ENCODE results near the gene SLC22A4. TPM values are rescaled to one million over a fixed set of nuclear protein-coding genes. Genes with fewer than 3 reads are reported as not detected.
A peak's percentile ranks its signal among the peaks of the same experiment; 100 is the strongest.

Gene SLC22A4
- total RNA-seq, 2 donors from 2014 or later: 0.68 TPM; not detected in 1

GRCh38 chr5:132385326-132386105, 91.3 kb downstream of the SLC22A4 start:
- no peak overlapping the region for H3K27ac ChIP-seq (ENCODE audit: low read depth, low read length)
- no peaks in the 10 kb centered on the region for H3K27me3 ChIP-seq (ENCODE audit: control insufficient read depth, insufficient read depth, low read length, poor library complexity, severe bottlenecking)
- H3K36me3 Mint-ChIP-seq (ENCODE audit: low read depth): no peaks in the 10 kb centered on the region
- peaks cover 7% of the 10 kb centered on the region for H3K4me1 ChIP-seq (ENCODE audit: control insufficient read depth, insufficient read depth, low read length)
- no peak overlapping the region for H3K9ac ChIP-seq (ENCODE audit: extremely low read depth, low read length, poor library complexity, severe bottlenecking)
- no peaks in the 10 kb centered on the region for H3K36me3 ChIP-seq (ENCODE audit: control insufficient read depth, insufficient read depth, low read length)
- DNase-seq: peak; percentile 76
- no peaks in the 10 kb centered on the region for H3K9me3 Mint-ChIP-seq
- no peak overlapping the region for H3K4me3 Mint-ChIP-seq
- H3K4me3 ChIP-seq (ENCODE audit: low read length): no peak overlapping the region
- 83 to 100% methylated on average over 3 to 9 of the region's 9 CpGs for WGBS, 2 experiments (ENCODE audit: insufficient coverage in 1 of 2, insufficient read length in 1 of 2)
- no peaks in the 10 kb centered on the region for H3K9me3 ChIP-seq (ENCODE audit: control insufficient read depth, low read length)
- H3K27me3 Mint-ChIP-seq (ENCODE audit: insufficient read depth): no peaks in the 10 kb centered on the region
- TF ChIP-seq CTCF (conservative IDR thresholded peaks at IDR 0.05): peak; percentile 78
- peaks cover 13% of the 10 kb centered on the region for H3K4me1 Mint-ChIP-seq
- no peak overlapping the region for H3K27ac Mint-ChIP-seq

- WGBS, 2 experiments (ENCODE audit: insufficient coverage in 1 of 2, insufficient read length in 1 of 2): 45 to 58% methylated on average over 3 to 10 of the region's 10 CpGs
- peak; percentile 91 for DNase-seq
- H3K4me3 Mint-ChIP-seq: no peak overlapping the region
- H3K4me1 Mint-ChIP-seq: peaks cover 20% of the 10 kb centered on the region
- H3K36me3 ChIP-seq (ENCODE audit: control insufficient read depth, insufficient read depth, low read length): no peaks in the 10 kb centered on the region
- H3K4me1 ChIP-seq (ENCODE audit: control insufficient read depth, insufficient read depth, low read length): peaks cover 18% of the 10 kb centered on the region
- peak; percentile 89 for TF ChIP-seq CTCF (conservative IDR thresholded peaks at IDR 0.05)
- H3K27me3 Mint-ChIP-seq (ENCODE audit: insufficient read depth): no peaks in the 10 kb centered on the region
- H3K27me3 ChIP-seq (ENCODE audit: control insufficient read depth, insufficient read depth, low read length, poor library complexity, severe bottlenecking): no peaks in the 10 kb centered on the region
- no peak overlapping the region for H3K27ac Mint-ChIP-seq
- H3K4me3 ChIP-seq (ENCODE audit: low read length): no peak overlapping the region
- no peaks in the 10 kb centered on the region for H3K9me3 Mint-ChIP-seq
- H3K36me3 Mint-ChIP-seq (ENCODE audit: low read depth): no peaks in the 10 kb centered on the region
- no peaks in the 10 kb centered on the region for H3K9me3 ChIP-seq (ENCODE audit: control insufficient read depth, low read length)
- no peak overlapping the region for H3K27ac ChIP-seq (ENCODE audit: low read depth, low read length)
- H3K9ac ChIP-seq (ENCODE audit: extremely low read depth, low read length, poor library complexity, severe bottlenecking): no peak overlapping the region
Measured at GRCh38 chr5:132386644-132387286, 92.6 kb downstream of the SLC22A4 start.

- Mint-ChIP-seq H3K4me3 (no peak overlapping the region), H3K27me3 (ENCODE audit: insufficient read depth) (no peaks in the 10 kb centered on the region), H3K36me3 (ENCODE audit: low read depth) (no peaks in the 10 kb centered on the region), H3K9me3 (no peaks in the 10 kb centered on the region), H3K27ac (no peak overlapping the region), H3K4me1 (peaks cover 20% of the 10 kb centered on the region)
- WGBS, 2 experiments (ENCODE audit: insufficient coverage in 1 of 2, insufficient read length in 1 of 2): 72 to 82% methylated on average over 2 to 4 of the region's 4 CpGs
- Histone ChIP-seq H3K36me3 (ENCODE audit: control insufficient read depth, insufficient read depth, low read length) (no peaks in the 10 kb centered on the region), H3K9ac (ENCODE audit: extremely low read depth, low read length, poor library complexity, severe bottlenecking) (no peak overlapping the region), H3K9me3 (ENCODE audit: control insufficient read depth, low read length) (no peaks in the 10 kb centered on the region), H3K4me1 (ENCODE audit: control insufficient read depth, insufficient read depth, low read length) (peaks cover 18% of the 10 kb centered on the region), H3K27me3 (ENCODE audit: control insufficient read depth, insufficient read depth, low read length, poor library complexity, severe bottlenecking) (no peaks in the 10 kb centered on the region), H3K4me3 (ENCODE audit: low read length) (no peak overlapping the region), H3K27ac (ENCODE audit: low read depth, low read length) (no peak overlapping the region)
- peak; percentile 57 for DNase-seq
- no peak for TF ChIP-seq CTCF (conservative IDR thresholded peaks at IDR 0.05)
Measured at GRCh38 chr5:132387640-132388117, 93.5 kb downstream of the SLC22A4 start.
